OCI-LY3 (cell line): Measurements from ENCODE around the gene MOB3C.

Source experiments
- H2AFZ ChIP-seq: fragments of 200-600, 300-600 bp; shearing (Covaris generic); 2 replicates; pipeline ENCODE4 v1.6.0; 2014; ENCODE audit warnings: antibody characterized with exemption, low read depth, low read length
- H3K27ac ChIP-seq: fragments of 200-600, 300-600 bp; sonication (generic); 2 replicates; pipeline ENCODE4 v1.5.1; 2014; ENCODE audit warnings: mild to moderate bottlenecking, low read length, moderate library complexity, mixed read lengths
- H3K27me3 ChIP-seq: fragments of 200-600, 300-600 bp; sonication (generic); 2 replicates; pipeline ENCODE4 v1.6.1; 2014; ENCODE audit warnings: low read depth, low read length, mixed read lengths
- H3K36me3 ChIP-seq: fragments of 200-600, 300-600 bp; sonication (generic); replicated peaks from 2 replicates; pipeline ENCODE3; 2014; ENCODE audit warnings: low read depth, low read length, mixed read lengths
- H3K4me1 ChIP-seq: fragments of 300-600, 200-600 bp; sonication (generic); 2 replicates; pipeline ENCODE4 v1.6.1; 2014; ENCODE audit warnings: low read length, mixed read lengths
- H3K4me2 ChIP-seq: fragments of 200-600, 300-600 bp; sonication (generic); 2 replicates; pipeline ENCODE4 v1.6.1; 2014; ENCODE audit warnings: low read length, mixed read lengths
- H3K4me3 ChIP-seq: fragments of 300-600, 200-600 bp; sonication (generic); 2 replicates; pipeline ENCODE4 v1.5.1; 2014; ENCODE audit warnings: antibody characterized with exemption, mild to moderate bottlenecking, low read length, moderate library complexity
- H3K79me2 ChIP-seq: fragments of 300-600, 200-600 bp; shearing (Covaris generic); 2 replicates; pipeline ENCODE4 v1.6.1; 2014; ENCODE audit warnings: mild to moderate bottlenecking, low read length, mixed read lengths
- H3K9ac ChIP-seq: fragments of 300-600, 200-600 bp; shearing (Covaris generic); 2 replicates; pipeline ENCODE4 v1.6.0; 2014; ENCODE audit warnings: mild to moderate bottlenecking, low read length, moderate library complexity
- H3K9me3 ChIP-seq: fragments of 200-600, 300-600 bp; shearing (Covaris generic); 2 replicates; pipeline ENCODE4 v1.6.1; 2014; ENCODE audit warnings: low read length, mixed read lengths; ENCODE audit not compliant: insufficient read depth
- H4K20me1 ChIP-seq: fragments of 200-600, 300-600 bp; sonication (generic); 2 replicates; pipeline ENCODE4 v1.6.1; 2016; ENCODE audit warnings: low read length, mixed read lengths; ENCODE audit not compliant: insufficient read depth
- EZH2phosphoT487 ChIP-seq: fragments of 200-600 bp; shearing (Covaris generic); IDR thresholded peaks from 2 replicates; pipeline ENCODE4 v1.6.1; 2018; ENCODE audit warnings: antibody characterized with exemption, mixed run types, low read depth
- TF ChIP-seq, protein P1 (sequence below): fragments of 200-600, 300-600 bp; sonication (generic); IDR thresholded peaks from 2 replicates; pipeline ENCODE4 v1.5.1; 2014; ENCODE audit warnings: antibody characterized with exemption, low read length, low read depth

MOB3C gene

DNA sequence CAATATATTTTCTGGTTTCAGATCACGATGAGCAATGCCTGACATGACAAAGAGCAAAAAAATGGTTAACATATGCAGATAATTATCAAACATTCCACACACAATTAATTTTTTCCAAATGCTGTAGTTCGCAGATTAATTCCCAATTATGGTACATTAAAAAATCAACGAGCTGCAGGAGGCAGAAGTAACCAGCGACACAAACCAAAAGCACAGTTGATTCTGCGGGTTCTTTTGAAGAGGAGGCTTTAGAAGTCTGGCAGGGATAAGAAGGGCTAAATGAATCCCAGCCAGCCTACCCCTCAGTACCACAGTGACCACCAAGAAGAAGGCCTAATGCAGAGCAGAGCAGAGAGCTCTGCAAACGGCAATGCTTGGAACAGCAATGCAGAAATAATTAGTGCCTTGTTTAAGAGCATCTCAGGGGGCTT is 48.1 kb downstream of the MOB3C start:
- Histone ChIP-seq H3K27ac (no peak overlapping the region), H3K4me1 (no peaks in the 10 kb centered on the region), H3K79me2 (no peaks in the 10 kb centered on the region), H3K27me3 (no peaks in the 10 kb centered on the region), H2AFZ (no peak overlapping the region), H3K9ac (no peak overlapping the region), H3K4me3 (no peak overlapping the region), H3K36me3 (no peaks in the 10 kb centered on the region), H4K20me1 (no peaks in the 10 kb centered on the region), H3K4me2 (no peak overlapping the region), H3K9me3 (no peaks in the 10 kb centered on the region)
- no peak for TF ChIP-seq EZH2phosphoT487
- TF ChIP-seq, protein P1, sequence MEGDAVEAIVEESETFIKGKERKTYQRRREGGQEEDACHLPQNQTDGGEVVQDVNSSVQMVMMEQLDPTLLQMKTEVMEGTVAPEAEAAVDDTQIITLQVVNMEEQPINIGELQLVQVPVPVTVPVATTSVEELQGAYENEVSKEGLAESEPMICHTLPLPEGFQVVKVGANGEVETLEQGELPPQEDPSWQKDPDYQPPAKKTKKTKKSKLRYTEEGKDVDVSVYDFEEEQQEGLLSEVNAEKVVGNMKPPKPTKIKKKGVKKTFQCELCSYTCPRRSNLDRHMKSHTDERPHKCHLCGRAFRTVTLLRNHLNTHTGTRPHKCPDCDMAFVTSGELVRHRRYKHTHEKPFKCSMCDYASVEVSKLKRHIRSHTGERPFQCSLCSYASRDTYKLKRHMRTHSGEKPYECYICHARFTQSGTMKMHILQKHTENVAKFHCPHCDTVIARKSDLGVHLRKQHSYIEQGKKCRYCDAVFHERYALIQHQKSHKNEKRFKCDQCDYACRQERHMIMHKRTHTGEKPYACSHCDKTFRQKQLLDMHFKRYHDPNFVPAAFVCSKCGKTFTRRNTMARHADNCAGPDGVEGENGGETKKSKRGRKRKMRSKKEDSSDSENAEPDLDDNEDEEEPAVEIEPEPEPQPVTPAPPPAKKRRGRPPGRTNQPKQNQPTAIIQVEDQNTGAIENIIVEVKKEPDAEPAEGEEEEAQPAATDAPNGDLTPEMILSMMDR, result no peak

DNA sequence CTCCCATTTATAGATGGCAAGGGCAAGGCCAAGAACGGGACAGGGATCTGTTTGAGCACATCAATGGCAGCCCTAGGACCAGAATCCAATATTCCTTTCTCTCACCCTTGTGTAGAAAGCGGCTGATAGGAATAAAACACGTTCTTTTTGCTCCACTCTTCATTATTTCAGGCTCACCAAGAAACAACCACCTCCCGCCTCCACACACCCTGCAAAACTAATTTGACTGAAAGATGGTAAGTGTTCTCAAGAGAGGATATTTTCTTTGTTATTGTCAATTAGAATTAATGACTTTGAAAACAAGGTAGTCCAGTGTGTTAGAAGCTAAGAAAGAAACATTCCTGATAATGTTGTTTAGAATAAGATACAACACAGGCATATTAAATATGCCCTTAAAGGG is 53.3 kb downstream of the MOB3C start:
- Histone ChIP-seq H3K27me3 (no peaks in the 10 kb centered on the region), H3K4me1 (no peaks in the 10 kb centered on the region), H3K36me3 (no peaks in the 10 kb centered on the region), H3K4me2 (no peak overlapping the region), H3K79me2 (no peaks in the 10 kb centered on the region), H2AFZ (no peak overlapping the region), H3K27ac (no peak overlapping the region), H3K4me3 (no peak overlapping the region), H3K9me3 (no peaks in the 10 kb centered on the region), H3K9ac (no peak overlapping the region), H4K20me1 (no peaks in the 10 kb centered on the region)
- TF ChIP-seq EZH2phosphoT487, result no peak
- TF ChIP-seq, protein P1, result no peak

DNA sequence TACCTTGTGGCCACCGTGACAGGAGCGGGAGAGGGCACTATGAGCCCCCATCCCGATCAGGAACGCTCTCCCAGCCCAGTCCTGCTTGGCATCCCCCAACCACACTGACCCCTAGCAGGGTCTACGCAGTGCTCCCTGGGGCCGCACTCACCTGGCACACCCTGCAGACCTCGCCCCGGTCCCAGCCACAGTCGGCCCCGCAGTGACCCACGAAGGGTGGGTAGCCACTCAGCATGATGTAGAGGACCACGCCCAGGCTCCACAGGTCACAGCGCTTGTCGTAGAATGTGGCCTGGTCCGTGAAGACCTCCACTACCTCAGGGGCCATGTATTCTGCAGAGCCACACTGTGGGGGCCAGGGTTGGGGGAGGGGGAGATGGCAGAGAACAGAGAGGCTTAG is 54.1 kb downstream of the MOB3C start:
- Histone ChIP-seq H3K9ac (no peak overlapping the region), H3K36me3 (no peaks in the 10 kb centered on the region)

DNA sequence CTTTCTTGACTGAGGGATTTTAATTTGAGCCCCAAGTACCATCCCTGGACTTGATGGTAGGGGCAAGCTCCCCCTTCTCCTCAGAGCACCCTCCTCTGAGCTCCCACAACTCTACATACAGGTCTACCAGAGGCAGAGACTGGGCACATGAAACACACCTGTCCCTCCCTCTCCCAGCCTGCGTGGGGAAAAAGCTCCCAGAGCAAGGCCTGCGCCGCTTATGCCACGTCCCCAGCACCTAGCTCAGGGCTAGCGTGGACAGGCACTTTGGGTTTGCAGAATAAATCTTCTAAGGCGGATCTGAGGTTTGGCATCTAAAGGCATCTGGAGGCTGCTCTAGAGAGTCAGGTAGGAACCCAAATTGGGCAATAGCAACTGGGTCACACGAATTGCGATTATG is 57.6 kb downstream of the MOB3C start:
- H3K9me3 ChIP-seq, result no peaks in the 10 kb centered on the region
- no peak overlapping the region for H3K9ac ChIP-seq
- TF ChIP-seq, protein P1, result no peak
- TF ChIP-seq EZH2phosphoT487, result no peak
- no peak overlapping the region for H2AFZ ChIP-seq
- no peak overlapping the region for H3K4me3 ChIP-seq
- H3K4me2 ChIP-seq, result no peak overlapping the region
- no peaks in the 10 kb centered on the region for H3K79me2 ChIP-seq
- H3K36me3 ChIP-seq, result no peaks in the 10 kb centered on the region
- H3K27me3 ChIP-seq, result no peaks in the 10 kb centered on the region
- no peaks in the 10 kb centered on the region for H3K4me1 ChIP-seq
- no peaks in the 10 kb centered on the region for H4K20me1 ChIP-seq
- H3K27ac ChIP-seq, result no peak overlapping the region

More for the DNA sequence above, 54.1 kb downstream of the MOB3C start:
- Histone ChIP-seq H3K9me3 (no peaks in the 10 kb centered on the region), H3K27me3 (no peaks in the 10 kb centered on the region), H3K79me2 (no peaks in the 10 kb centered on the region), H3K4me3 (no peak overlapping the region), H3K27ac (no peak overlapping the region), H3K4me1 (no peaks in the 10 kb centered on the region), H2AFZ (no peak overlapping the region), H3K4me2 (no peak overlapping the region), H4K20me1 (no peaks in the 10 kb centered on the region)
- no peak for TF ChIP-seq EZH2phosphoT487
- TF ChIP-seq, protein P1, result no peak
